ENCODE measurements around the gene HOXD3.

HOXD3 gene

DNA sequence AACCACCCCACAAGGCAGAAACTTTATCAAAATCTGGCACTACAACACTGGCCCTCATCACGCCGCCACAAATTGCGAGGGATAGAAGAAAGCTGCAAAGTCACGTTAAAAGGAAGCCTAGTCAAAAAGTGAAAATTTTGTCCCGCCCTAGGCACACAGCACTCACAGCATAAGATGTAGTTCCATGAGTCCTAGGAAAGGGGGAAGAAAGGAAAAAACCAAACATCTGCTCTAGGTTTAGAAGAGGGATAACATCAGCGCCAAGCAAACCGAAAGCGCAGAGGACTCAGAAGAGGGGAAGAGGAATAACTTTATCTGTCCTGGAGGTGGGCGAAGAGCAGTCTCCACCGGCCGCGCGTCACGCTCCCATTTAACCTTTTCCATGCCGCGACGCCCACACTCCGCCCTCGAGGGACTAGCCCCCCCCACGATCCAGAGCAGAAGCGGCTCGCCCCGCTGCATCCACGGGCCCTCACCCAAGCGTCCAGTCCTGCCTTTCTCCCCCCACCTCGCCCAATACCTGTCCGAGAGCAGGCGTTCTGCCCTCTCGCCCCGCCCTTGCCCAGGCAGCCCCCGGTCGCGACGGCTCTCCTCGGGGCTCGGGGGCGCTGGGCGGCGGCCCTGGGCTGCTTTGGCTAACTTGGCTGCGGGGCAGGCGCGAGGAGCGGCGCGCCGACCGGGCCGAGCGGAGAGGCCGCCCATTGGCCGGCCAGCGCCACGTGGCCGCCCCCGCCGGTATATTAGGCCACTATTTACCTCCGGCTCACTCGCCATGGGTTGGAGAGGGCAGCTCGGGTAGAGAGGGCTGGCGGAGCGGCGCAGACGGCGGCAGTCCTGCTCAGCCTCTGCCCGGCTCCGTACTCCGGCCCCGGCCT lies 31.0 kb downstream of the HOXD3 start, which contains the start of gene HOXD1:
HOXD1 (plus strand) TSS at position 770 of the 875 bp plus-strand sequence. CDS start 134 bp downstream, outside the sequence.
- TF ChIP-seq, protein P1, sequence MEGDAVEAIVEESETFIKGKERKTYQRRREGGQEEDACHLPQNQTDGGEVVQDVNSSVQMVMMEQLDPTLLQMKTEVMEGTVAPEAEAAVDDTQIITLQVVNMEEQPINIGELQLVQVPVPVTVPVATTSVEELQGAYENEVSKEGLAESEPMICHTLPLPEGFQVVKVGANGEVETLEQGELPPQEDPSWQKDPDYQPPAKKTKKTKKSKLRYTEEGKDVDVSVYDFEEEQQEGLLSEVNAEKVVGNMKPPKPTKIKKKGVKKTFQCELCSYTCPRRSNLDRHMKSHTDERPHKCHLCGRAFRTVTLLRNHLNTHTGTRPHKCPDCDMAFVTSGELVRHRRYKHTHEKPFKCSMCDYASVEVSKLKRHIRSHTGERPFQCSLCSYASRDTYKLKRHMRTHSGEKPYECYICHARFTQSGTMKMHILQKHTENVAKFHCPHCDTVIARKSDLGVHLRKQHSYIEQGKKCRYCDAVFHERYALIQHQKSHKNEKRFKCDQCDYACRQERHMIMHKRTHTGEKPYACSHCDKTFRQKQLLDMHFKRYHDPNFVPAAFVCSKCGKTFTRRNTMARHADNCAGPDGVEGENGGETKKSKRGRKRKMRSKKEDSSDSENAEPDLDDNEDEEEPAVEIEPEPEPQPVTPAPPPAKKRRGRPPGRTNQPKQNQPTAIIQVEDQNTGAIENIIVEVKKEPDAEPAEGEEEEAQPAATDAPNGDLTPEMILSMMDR (IDR thresholded peaks at IDR 0.05; ENCODE audit: borderline replicate concordance, control extremely low read depth, extremely low read depth, insufficient read depth, missing control alignments) = no peak
- in situ Hi-C loops (cut with MboI; ENCODE audit: low sequenced_read_pairs, unreplicated experiment) = no loop called here
- peak; percentile 65 for DNase-seq (ENCODE audit: low spot score)

DNA sequence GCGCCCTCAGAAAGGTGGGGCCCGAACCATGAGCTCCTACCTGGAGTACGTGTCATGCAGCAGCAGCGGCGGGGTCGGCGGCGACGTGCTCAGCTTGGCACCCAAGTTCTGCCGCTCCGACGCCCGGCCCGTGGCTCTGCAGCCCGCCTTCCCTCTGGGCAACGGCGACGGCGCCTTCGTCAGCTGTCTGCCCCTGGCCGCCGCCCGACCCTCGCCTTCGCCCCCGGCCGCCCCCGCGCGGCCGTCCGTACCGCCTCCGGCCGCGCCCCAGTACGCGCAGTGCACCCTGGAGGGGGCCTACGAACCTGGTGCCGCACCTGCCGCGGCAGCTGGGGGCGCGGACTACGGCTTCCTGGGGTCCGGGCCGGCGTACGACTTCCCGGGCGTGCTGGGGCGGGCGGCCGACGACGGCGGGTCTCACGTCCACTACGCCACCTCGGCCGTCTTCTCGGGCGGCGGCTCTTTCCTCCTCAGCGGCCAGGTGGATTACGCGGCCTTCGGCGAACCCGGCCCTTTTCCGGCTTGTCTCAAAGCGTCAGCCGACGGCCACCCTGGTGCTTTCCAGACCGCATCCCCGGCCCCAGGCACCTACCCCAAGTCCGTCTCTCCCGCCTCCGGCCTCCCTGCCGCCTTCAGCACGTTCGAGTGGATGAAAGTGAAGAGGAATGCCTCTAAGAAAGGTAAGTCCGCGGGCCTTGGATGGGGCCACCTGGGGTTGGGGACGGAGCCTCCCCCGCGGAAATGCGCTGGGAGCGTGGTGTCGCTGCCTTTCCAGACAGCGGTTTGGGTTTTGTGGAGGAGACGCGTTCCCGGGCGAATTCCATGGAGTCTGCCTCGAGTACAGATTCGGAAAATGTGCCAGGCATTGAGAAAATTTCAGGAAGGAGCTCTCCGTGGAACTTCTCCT lies 31.9 kb downstream of the HOXD3 start:
- in situ Hi-C loops (cut with MboI; ENCODE audit: low sequenced_read_pairs, unreplicated experiment) = no loop called here
- TF ChIP-seq, protein P1 (IDR thresholded peaks at IDR 0.05; ENCODE audit: borderline replicate concordance, control extremely low read depth, extremely low read depth, insufficient read depth, missing control alignments) = no peak
- peak; percentile 50 for DNase-seq (ENCODE audit: low spot score)

DNA sequence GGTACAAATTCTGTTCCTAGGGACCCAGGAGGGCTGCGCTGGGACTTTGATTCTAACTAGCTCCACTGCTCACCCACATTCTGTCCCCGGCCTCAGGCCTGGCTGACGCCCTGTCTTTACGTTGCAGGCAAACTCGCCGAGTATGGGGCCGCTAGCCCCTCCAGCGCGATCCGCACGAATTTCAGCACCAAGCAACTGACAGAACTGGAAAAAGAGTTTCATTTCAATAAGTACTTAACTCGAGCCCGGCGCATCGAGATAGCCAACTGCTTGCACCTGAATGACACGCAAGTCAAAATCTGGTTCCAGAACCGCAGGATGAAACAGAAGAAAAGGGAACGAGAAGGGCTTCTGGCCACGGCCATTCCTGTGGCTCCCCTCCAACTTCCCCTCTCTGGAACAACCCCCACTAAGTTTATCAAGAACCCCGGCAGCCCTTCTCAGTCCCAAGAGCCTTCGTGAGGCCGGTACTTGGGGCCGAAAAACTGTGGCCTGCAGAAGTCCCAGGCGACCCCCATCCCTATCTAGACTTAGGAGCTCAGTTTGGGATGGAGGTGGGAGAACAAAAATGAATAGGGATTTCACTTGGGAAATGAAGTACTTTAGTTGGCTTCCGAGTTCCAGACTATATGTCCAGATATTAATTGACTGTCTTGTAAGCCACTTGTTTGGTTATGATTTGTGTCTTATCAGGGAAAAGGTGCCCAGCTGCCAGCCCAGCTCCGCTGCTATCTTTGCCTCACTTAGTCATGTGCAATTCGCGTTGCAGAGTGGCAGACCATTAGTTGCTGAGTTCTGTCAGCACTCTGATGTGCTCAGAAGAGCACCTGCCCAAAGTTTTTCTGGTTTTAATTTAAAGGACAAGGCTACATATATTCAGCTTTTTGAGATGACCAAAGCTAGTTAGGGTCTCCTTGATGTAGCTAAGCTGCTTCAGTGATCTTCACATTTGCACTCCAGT lies 32.9 kb downstream of the HOXD3 start:
- no peak for DNase-seq (ENCODE audit: low spot score)
- in situ Hi-C loops (cut with MboI; ENCODE audit: low sequenced_read_pairs, unreplicated experiment) = no loop called here
- TF ChIP-seq, protein P1 (IDR thresholded peaks at IDR 0.05; ENCODE audit: borderline replicate concordance, control extremely low read depth, extremely low read depth, insufficient read depth, missing control alignments) = no peak

DNA sequence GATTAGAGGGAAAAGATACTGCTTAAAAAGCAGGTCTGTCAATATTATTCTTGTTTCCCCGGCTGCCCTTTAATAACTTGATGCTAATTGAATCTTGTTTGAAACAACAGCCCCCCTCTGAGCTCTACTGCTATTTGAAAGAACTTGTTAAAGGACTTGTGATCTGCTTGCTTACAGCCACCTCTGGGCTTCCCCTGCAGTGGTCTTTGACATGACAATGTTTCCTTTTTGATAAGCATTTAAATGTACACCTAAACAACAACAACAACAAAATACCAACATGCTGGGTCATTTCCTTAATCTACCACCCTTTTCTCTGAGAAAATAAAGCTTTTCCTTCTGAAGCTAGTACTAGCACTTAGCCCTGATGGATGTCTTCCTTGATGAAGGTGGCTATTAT lies 35.2 kb downstream of the HOXD3 start:
- DNase-seq (ENCODE audit: low spot score) = no peak
- in situ Hi-C loops (cut with MboI; ENCODE audit: low sequenced_read_pairs, unreplicated experiment) = no loop called here
- TF ChIP-seq, protein P1 (IDR thresholded peaks at IDR 0.05; ENCODE audit: borderline replicate concordance, control extremely low read depth, extremely low read depth, insufficient read depth, missing control alignments) = no peak

DNA sequence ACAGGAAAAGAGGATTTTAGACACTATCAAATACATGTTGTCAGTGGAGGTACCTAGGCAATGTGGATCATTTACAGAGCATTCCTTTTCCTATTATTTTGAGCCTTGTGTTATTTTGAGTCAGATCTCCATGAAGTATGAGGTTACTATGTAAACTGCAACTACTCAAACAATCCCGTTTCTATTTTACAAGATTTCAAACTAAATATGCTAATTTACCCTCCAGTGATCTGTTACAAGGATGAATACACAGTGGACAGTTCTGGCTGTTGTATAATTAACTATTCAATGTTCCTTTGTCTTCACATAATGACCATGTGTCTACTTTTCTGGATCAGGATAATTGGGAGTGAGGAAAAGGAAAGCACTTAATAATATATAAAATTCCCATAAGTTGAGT lies 35.9 kb downstream of the HOXD3 start:
- TF ChIP-seq, protein P1 (IDR thresholded peaks at IDR 0.05; ENCODE audit: borderline replicate concordance, control extremely low read depth, extremely low read depth, insufficient read depth, missing control alignments) = no peak
- no peak for DNase-seq (ENCODE audit: low spot score)
- in situ Hi-C loops (cut with MboI; ENCODE audit: low sequenced_read_pairs, unreplicated experiment) = no loop called here
